NCI-H1048 (cell line): Measurements from ENCODE around the gene GRIK2.

Experiments
- DNase-seq: peaks from one replicate; lab custom pipeline; 2025; lab: John Stamatoyannopoulos, UW

Gene GRIK2

GRCh38 chr6:101537753-101538316 is 144.3 kb downstream of the GRIK2 start:
- no peak for DNase-seq

- DNase-seq: no peak
These were observed 146.2 kb downstream of the GRIK2 start for GRCh38 chr6:101539510-101540245.

- no peak for DNase-seq
These were observed 148.4 kb downstream of the GRIK2 start for GRCh38 chr6:101541894-101542293.

- no peak for DNase-seq
These were observed 150.3 kb downstream of the GRIK2 start for GRCh38 chr6:101543796-101544195.

GRCh38 chr6:101544286-101544685 is 150.8 kb downstream of the GRIK2 start:
- DNase-seq: no peak

- DNase-seq: no peak
These were observed 151.7 kb downstream of the GRIK2 start for GRCh38 chr6:101545191-101545590.

GRCh38 chr6:101550451-101550850 is 156.9 kb downstream of the GRIK2 start:
- no peak for DNase-seq

- DNase-seq: no peak
These were observed 160.7 kb downstream of the GRIK2 start for GRCh38 chr6:101554231-101554630.

- no peak for DNase-seq
These were observed 165.2 kb downstream of the GRIK2 start for GRCh38 chr6:101558712-101559111.

GRCh38 chr6:101572627-101573026 is 179.1 kb downstream of the GRIK2 start:
- no peak for DNase-seq

GRCh38 chr6:101577091-101577490 is 183.6 kb downstream of the GRIK2 start:
- no peak for DNase-seq

- DNase-seq: no peak
These were observed 184.8 kb downstream of the GRIK2 start for GRCh38 chr6:101578306-101578705.

GRCh38 chr6:101582792-101583191 is 189.3 kb downstream of the GRIK2 start:
- no peak for DNase-seq

GRCh38 chr6:101585501-101585900 is 192.0 kb downstream of the GRIK2 start:
- no peak for DNase-seq

- no peak for DNase-seq
These were observed 194.8 kb downstream of the GRIK2 start for GRCh38 chr6:101588343-101588742.

GRCh38 chr6:101595276-101595675 is 201.8 kb downstream of the GRIK2 start:
- DNase-seq: no peak

- no peak for DNase-seq
These were observed 204.2 kb downstream of the GRIK2 start for GRCh38 chr6:101597693-101598092.

GRCh38 chr6:101605426-101605825 is 211.9 kb downstream of the GRIK2 start:
- DNase-seq: no peak

- DNase-seq: no peak
These were observed 212.4 kb downstream of the GRIK2 start for GRCh38 chr6:101605874-101606273.

- peak; percentile 33 for DNase-seq
These were observed 213.7 kb downstream of the GRIK2 start for GRCh38 chr6:101607111-101607690.

- no peak for DNase-seq
These were observed 215.2 kb downstream of the GRIK2 start for GRCh38 chr6:101608703-101609102.

GRCh38 chr6:101613556-101613955 is 220.0 kb downstream of the GRIK2 start:
- DNase-seq: no peak

GRCh38 chr6:101614774-101615173 is 221.3 kb downstream of the GRIK2 start:
- DNase-seq: no peak

- DNase-seq: no peak
These were observed 232.8 kb downstream of the GRIK2 start for GRCh38 chr6:101626269-101626668.
